MM.1S (cell line): ENCODE measurements around the gene AIMP1.

ENCODE experiments used
- DNase-seq: peaks from one replicate; pipeline ENCODE4 v3.0.0-alpha.2; 2015
- H2AFZ ChIP-seq: fragments of 300-600 bp; sonication (generic); 2 replicates; pipeline ENCODE4 v1.6.0; 2016; ENCODE audit warnings: antibody characterized with exemption, low read length
- H3F3A ChIP-seq: fragments of 300-600 bp; sonication (generic); 2 replicates; pipeline ENCODE4 v1.6.1; 2016; ENCODE audit warnings: mild to moderate bottlenecking, antibody characterized with exemption, low read length, moderate library complexity, mixed read lengths; ENCODE audit not compliant: insufficient read depth
- H3K27ac ChIP-seq: fragments of 300-600 bp; sonication (generic); 2 replicates; pipeline ENCODE4 v1.5.1; 2016; ENCODE audit warnings: mild to moderate bottlenecking, low read length
- H3K27me3 ChIP-seq: fragments of 300-600 bp; sonication (generic); replicated peaks from 2 replicates; pipeline ENCODE4 v1.6.0; 2016; ENCODE audit warnings: low read length; ENCODE audit not compliant: insufficient read depth
- H3K36me3 ChIP-seq: fragments of 300-600 bp; sonication (generic); replicated peaks from 2 replicates; pipeline ENCODE4 v1.6.1; 2016; ENCODE audit warnings: mild to moderate bottlenecking, low read length, mixed read lengths; ENCODE audit not compliant: insufficient read depth
- H3K4me1 ChIP-seq: fragments of 300-600 bp; sonication (generic); 2 replicates; pipeline ENCODE4 v1.6.1; 2016; ENCODE audit warnings: low read length, mixed read lengths
- H3K4me2 ChIP-seq: fragments of 300-600 bp; sonication (generic); 2 replicates; pipeline ENCODE4 v1.6.0; 2016; ENCODE audit warnings: low read depth, low read length
- H3K4me3 ChIP-seq: fragments of 300-600 bp; sonication (generic); 2 replicates; pipeline ENCODE4 v1.5.1; 2016; ENCODE audit warnings: low read length, mixed read lengths
- H3K79me2 ChIP-seq: fragments of 300-600 bp; sonication (generic); 2 replicates; pipeline ENCODE4 v1.6.1; 2016; ENCODE audit warnings: mixed run types, low read length, mixed read lengths
- H3K9ac ChIP-seq: fragments of 300-600 bp; sonication (generic); 2 replicates; pipeline ENCODE4 v1.6.1; 2016; ENCODE audit warnings: low read length, mixed read lengths
- H3K9me2 ChIP-seq: fragments of 300-600 bp; sonication (generic); replicated peaks from 2 replicates; pipeline ENCODE4 v1.6.1; 2016; ENCODE audit warnings: mild to moderate bottlenecking, low read length, mixed read lengths; ENCODE audit not compliant: insufficient read depth
- H3K9me3 ChIP-seq: fragments of 300-600 bp; sonication (generic); replicated peaks from 2 replicates; pipeline ENCODE4 v1.6.1; 2016; ENCODE audit warnings: mild to moderate bottlenecking, low read length, mixed read lengths; ENCODE audit not compliant: insufficient read depth
- H4K20me1 ChIP-seq: fragments of 300-600 bp; sonication (generic); 2 replicates; pipeline ENCODE4 v1.6.1; 2016; ENCODE audit warnings: mild to moderate bottlenecking, low read length, moderate library complexity, mixed read lengths; ENCODE audit not compliant: insufficient read depth
- EZH2 ChIP-seq: fragments of 300-600 bp; sonication (generic); optimal IDR thresholded peaks from 2 replicates; pipeline ENCODE3; 2017; ENCODE audit warnings: low read depth, mild to moderate bottlenecking, antibody characterized with exemption, low read length, mixed read lengths
- EZH2phosphoT487 ChIP-seq: fragments of 300-600 bp; sonication (generic); IDR thresholded peaks from 2 replicates; pipeline ENCODE4 v1.6.1; 2018; ENCODE audit warnings: antibody characterized with exemption, low read length
- TF ChIP-seq, protein P1 (sequence below): fragments of 300-600 bp; sonication (generic); IDR thresholded peaks from 2 replicates; pipeline ENCODE4 v1.5.1; 2016; ENCODE audit warnings: antibody characterized with exemption, low read length, mixed read lengths

Gene AIMP1

GRCh38 chr4:106355193-106355592 lies 38.8 kb downstream of the AIMP1 start:
- Histone ChIP-seq H3K9me2 (no peaks in the 10 kb centered on the region), H3K27me3 (no peaks in the 10 kb centered on the region), H3K79me2 (no peaks in the 10 kb centered on the region), H3F3A (no peaks in the 10 kb centered on the region), H3K4me2 (no peak overlapping the region), H3K4me3 (no peak overlapping the region), H4K20me1 (no peaks in the 10 kb centered on the region), H2AFZ (no peak overlapping the region), H3K9me3 (no peaks in the 10 kb centered on the region), H3K4me1 (no peaks in the 10 kb centered on the region), H3K9ac (no peak overlapping the region), H3K27ac (no peak overlapping the region), H3K36me3 (no peaks in the 10 kb centered on the region)
- DNase-seq, result no peak
- TF ChIP-seq, protein P1, sequence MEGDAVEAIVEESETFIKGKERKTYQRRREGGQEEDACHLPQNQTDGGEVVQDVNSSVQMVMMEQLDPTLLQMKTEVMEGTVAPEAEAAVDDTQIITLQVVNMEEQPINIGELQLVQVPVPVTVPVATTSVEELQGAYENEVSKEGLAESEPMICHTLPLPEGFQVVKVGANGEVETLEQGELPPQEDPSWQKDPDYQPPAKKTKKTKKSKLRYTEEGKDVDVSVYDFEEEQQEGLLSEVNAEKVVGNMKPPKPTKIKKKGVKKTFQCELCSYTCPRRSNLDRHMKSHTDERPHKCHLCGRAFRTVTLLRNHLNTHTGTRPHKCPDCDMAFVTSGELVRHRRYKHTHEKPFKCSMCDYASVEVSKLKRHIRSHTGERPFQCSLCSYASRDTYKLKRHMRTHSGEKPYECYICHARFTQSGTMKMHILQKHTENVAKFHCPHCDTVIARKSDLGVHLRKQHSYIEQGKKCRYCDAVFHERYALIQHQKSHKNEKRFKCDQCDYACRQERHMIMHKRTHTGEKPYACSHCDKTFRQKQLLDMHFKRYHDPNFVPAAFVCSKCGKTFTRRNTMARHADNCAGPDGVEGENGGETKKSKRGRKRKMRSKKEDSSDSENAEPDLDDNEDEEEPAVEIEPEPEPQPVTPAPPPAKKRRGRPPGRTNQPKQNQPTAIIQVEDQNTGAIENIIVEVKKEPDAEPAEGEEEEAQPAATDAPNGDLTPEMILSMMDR, result no peak
- TF ChIP-seq EZH2phosphoT487, result no peak
- TF ChIP-seq EZH2, result no peak

- DNase-seq, result no peak
Measured at GRCh38 chr4:106358899-106359298, 42.5 kb downstream of the AIMP1 start.

GRCh38 chr4:106362086-106362825 lies 45.9 kb downstream of the AIMP1 start:
- H3K79me2 ChIP-seq, result no peaks in the 10 kb centered on the region
- DNase-seq, result no peak
- H4K20me1 ChIP-seq, result no peaks in the 10 kb centered on the region
- no peak overlapping the region for H3K27ac ChIP-seq
- no peaks in the 10 kb centered on the region for H3F3A ChIP-seq
- no peaks in the 10 kb centered on the region for H3K9me3 ChIP-seq
- H3K4me1 ChIP-seq, result no peaks in the 10 kb centered on the region
- H3K27me3 ChIP-seq, result no peaks in the 10 kb centered on the region
- no peaks in the 10 kb centered on the region for H3K9me2 ChIP-seq
- no peak overlapping the region for H3K9ac ChIP-seq
- H3K36me3 ChIP-seq, result no peaks in the 10 kb centered on the region
- H3K4me2 ChIP-seq, result no peak overlapping the region
- no peak overlapping the region for H3K4me3 ChIP-seq
- no peak overlapping the region for H2AFZ ChIP-seq
- TF ChIP-seq EZH2phosphoT487 (no peak), EZH2 (no peak)
- TF ChIP-seq, protein P1, result no peak

More at GRCh38 chr4:106358899-106359298, 42.5 kb downstream of the AIMP1 start:
- Histone ChIP-seq H3K4me1 (no peaks in the 10 kb centered on the region), H3K36me3 (no peaks in the 10 kb centered on the region), H3K79me2 (no peaks in the 10 kb centered on the region), H3K9me2 (no peaks in the 10 kb centered on the region), H3F3A (no peaks in the 10 kb centered on the region), H3K4me3 (no peak overlapping the region), H4K20me1 (no peaks in the 10 kb centered on the region), H3K9ac (no peak overlapping the region), H3K9me3 (no peaks in the 10 kb centered on the region), H3K27ac (no peak overlapping the region), H3K27me3 (no peaks in the 10 kb centered on the region), H2AFZ (no peak overlapping the region), H3K4me2 (no peak overlapping the region)
- TF ChIP-seq, protein P1, result no peak
- TF ChIP-seq EZH2 (no peak), EZH2phosphoT487 (no peak)
